SK-N-SH (cell line): ENCODE results near the gene ZNF296. TPM values are rescaled to one million over a fixed set of nuclear protein-coding genes. Genes with fewer than 3 reads are reported as not detected.

ENCODE experiments used
- CTCF ChIA-PET: fragments of 300-600, 350-600 bp; formaldehyde crosslinking; extraction: SDS; loops from one replicate; lab custom pipeline; 2021; lab: Yijun Ruan, JAX
- POLR2A ChIA-PET: fragments of 350-600 bp; sonication (Branson Sonifier 250); formaldehyde crosslinking; extraction: SDS; loops from one replicate; lab custom pipeline; 2020; ENCODE audit warnings: antibody characterized with exemption, inconsistent platforms; lab: Yijun Ruan, JAX
- DNase-seq: peaks from one replicate; pipeline ENCODE4 v3.0.0; 2012
- H2AFZ ChIP-seq: fragments of 200-600 bp; sonication (generic); 2 replicates; pipeline ENCODE4 v1.8.1; 2016; ENCODE audit warnings: antibody characterized with exemption, mild to moderate bottlenecking, low read depth
- H3F3A ChIP-seq: fragments of 200-600 bp; sonication (generic); replicated peaks from 2 replicates; pipeline ENCODE3; 2016; ENCODE audit warnings: antibody characterized with exemption, mild to moderate bottlenecking; ENCODE audit not compliant: insufficient read depth
- H3K27ac ChIP-seq, 2 experiments: fragments of 200-500 bp in 1 of 2; fragments of 200-600 bp in 1 of 2; sonication (Bioruptor generic) in 1 of 2; sonication (generic), shearing (Covaris generic) in 1 of 2; 2 replicates each; pipeline versions ENCODE4 v1.5.1 to v1.6.1; 2014 to 2016; ENCODE audit warnings: low read depth in 2 of 2, inconsistent platforms in 1 of 2, low read length in 1 of 2, mild to moderate bottlenecking in 1 of 2, mixed read lengths in 1 of 2
- H3K27me3 ChIP-seq: fragments of 200-600 bp; sonication (generic), shearing (Covaris generic); 2 replicates; pipeline ENCODE4 v1.6.1; 2016; ENCODE audit warnings: mixed run types; ENCODE audit not compliant: insufficient read depth
- H3K36me3 ChIP-seq, 2 experiments: fragments of 200-500 bp in 1 of 2; fragments of 200-600 bp in 1 of 2; sonication (Bioruptor generic) in 1 of 2; sonication (generic) in 1 of 2; replicated peaks in 1 of 2; 2 replicates each; pipeline versions ENCODE3 to v1.5.1; 2014 to 2016; ENCODE audit warnings: low read length in 1 of 2, mild to moderate bottlenecking in 1 of 2; ENCODE audit not compliant: insufficient read depth in 2 of 2, control insufficient read depth in 1 of 2
- H3K4me1 ChIP-seq, 2 experiments: fragments of 200-500 bp in 1 of 2; fragments of 200-600 bp in 1 of 2; sonication (Bioruptor generic) in 1 of 2; sonication (generic), shearing (Covaris generic) in 1 of 2; 2 replicates each; pipeline versions ENCODE4 v1.5.1 to v1.6.1; 2014 to 2016; ENCODE audit warnings: low read depth in 1 of 2, low read length in 1 of 2, mixed run types in 1 of 2; ENCODE audit not compliant: insufficient read depth in 2 of 2, control insufficient read depth in 1 of 2
- H3K4me2 ChIP-seq: fragments of 200-600 bp; sonication (generic), shearing (Covaris generic); 2 replicates; pipeline ENCODE4 v1.6.1; 2017; ENCODE audit warnings: mixed run types
- H3K4me3 ChIP-seq, 2 experiments: fragments of 200-500 bp in 1 of 2; fragments of 200-600 bp in 1 of 2; sonication (Bioruptor generic) in 1 of 2; sonication (generic), shearing (Covaris generic) in 1 of 2; 2 replicates each; pipeline versions ENCODE4 v1.5.1 to v1.8.1; 2014 to 2016; ENCODE audit warnings: low read depth in 2 of 2, inconsistent platforms in 1 of 2, low read length in 1 of 2, mild to moderate bottlenecking in 1 of 2, mixed read lengths in 1 of 2, moderate library complexity in 1 of 2
- H3K79me2 ChIP-seq: fragments of 200-600 bp; sonication (generic); 2 replicates; pipeline ENCODE4 v1.8.1; 2017; ENCODE audit warnings: mild to moderate bottlenecking; ENCODE audit not compliant: insufficient read depth
- H3K9ac ChIP-seq: fragments of 200-600 bp; sonication (generic); 2 replicates; pipeline ENCODE4 v1.6.1; 2017; ENCODE audit warnings: mixed run types
- H3K9me2 ChIP-seq: fragments of 200-600 bp; sonication (generic); 2 replicates; pipeline ENCODE4 v1.6.1; 2017; ENCODE audit warnings: mixed run types
- H3K9me3 ChIP-seq: fragments of 200-600 bp; sonication (generic); 2 replicates; pipeline ENCODE4 v1.6.1; 2017; ENCODE audit warnings: mixed run types, mild to moderate bottlenecking, moderate library complexity
- H4K20me1 ChIP-seq: fragments of 200-600 bp; sonication (generic); 2 replicates; pipeline ENCODE4 v1.6.1; 2017; ENCODE audit warnings: mild to moderate bottlenecking, mixed run types; ENCODE audit not compliant: insufficient read depth
- CHD2 ChIP-seq: fragments of 150-350 bp; IDR thresholded peaks from 2 replicates; pipeline ENCODE4 v1.6.1; 2018; ENCODE audit warnings: low read length; ENCODE audit not compliant: partially characterized antibody
- CTCF ChIP-seq: fragments of 200-600 bp; sonication (generic); IDR thresholded peaks from 2 replicates; pipeline ENCODE4 v1.6.1; 2017; ENCODE audit warnings: antibody characterized with exemption, mild to moderate bottlenecking, moderate library complexity
- ELF1 ChIP-seq: IDR thresholded peaks from 2 replicates; pipeline ENCODE4 v1.4.0; 2012
- EZH2phosphoT487 ChIP-seq: fragments of 200-600 bp; sonication (generic); IDR thresholded peaks from 2 replicates; pipeline ENCODE4 v1.6.1; 2017; ENCODE audit warnings: low read depth, mixed run types, mild to moderate bottlenecking, antibody characterized with exemption, moderate library complexity, borderline replicate concordance
- FOSL2 ChIP-seq: IDR thresholded peaks from 2 replicates; pipeline ENCODE4 v1.4.0; 2012; ENCODE audit warnings: low read depth, mild to moderate bottlenecking, moderate library complexity, borderline replicate concordance
- FOXM1 ChIP-seq: IDR thresholded peaks from 2 replicates; pipeline ENCODE4 v1.4.0; 2012; ENCODE audit warnings: low read depth, mild to moderate bottlenecking
- MEF2A ChIP-seq: IDR thresholded peaks from 2 replicates; pipeline ENCODE4 v1.4.0; 2012; ENCODE audit warnings: low read depth, borderline replicate concordance
- MXI1 ChIP-seq: IDR thresholded peaks from 2 replicates; pipeline ENCODE4 v1.6.1; 2012; ENCODE audit warnings: mild to moderate bottlenecking, low read depth, low read length, improper control_type of control experiment
- NFIC ChIP-seq: IDR thresholded peaks from 2 replicates; pipeline ENCODE4 v1.4.0; 2012; ENCODE audit warnings: borderline replicate concordance
- PBX3 ChIP-seq: IDR thresholded peaks from 2 replicates; pipeline ENCODE4; 2012
- RAD21 ChIP-seq: IDR thresholded peaks from 2 replicates; pipeline ENCODE4 v1.6.1; 2012; ENCODE audit warnings: mild to moderate bottlenecking, low read length
- RCOR1 ChIP-seq: fragments of 150-350 bp; IDR thresholded peaks from 2 replicates; pipeline ENCODE4 v1.6.1; 2017; ENCODE audit warnings: antibody characterized with exemption, low read length
- REST ChIP-seq: IDR thresholded peaks from 2 replicates; pipeline ENCODE4 v1.6.1; 2012; ENCODE audit warnings: mild to moderate bottlenecking, low read depth, low read length, moderate library complexity
- SMC3 ChIP-seq: IDR thresholded peaks from 2 replicates; pipeline ENCODE4 v1.6.1; 2012; ENCODE audit warnings: low read depth, low read length, improper control_type of control experiment
- TAF1 ChIP-seq: IDR thresholded peaks from 2 replicates; pipeline ENCODE4 v1.6.1; 2012; ENCODE audit warnings: low read depth, mild to moderate bottlenecking, low read length, moderate library complexity, borderline replicate concordance
- TCF12 ChIP-seq: IDR thresholded peaks from 2 replicates; pipeline ENCODE4 v1.4.0; 2012
- USF1 ChIP-seq: IDR thresholded peaks from 2 replicates; pipeline ENCODE4 v1.4.0; 2012; ENCODE audit warnings: low read depth, borderline replicate concordance
- USF2 ChIP-seq: fragments of 150-350 bp; IDR thresholded peaks from 2 replicates; pipeline ENCODE4 v1.6.1; 2017; ENCODE audit warnings: antibody characterized with exemption, low read length, low read depth, borderline replicate concordance
- YY1 ChIP-seq: IDR thresholded peaks from 2 replicates; pipeline ENCODE4 v1.4.0; 2012; ENCODE audit warnings: low read depth, mild to moderate bottlenecking
- ZBTB33 ChIP-seq: IDR thresholded peaks from 2 replicates; pipeline ENCODE4 v1.4.0; 2012; ENCODE audit warnings: low read depth, borderline replicate concordance
- WGBS: methylation state at CpG from one replicate; pipeline ENCODE4 v1.1.6; 2017; ENCODE audit warnings: low lambda C conversion rate; 5-methylcytosine and 5-hydroxymethylcytosine counted together
- polyA plus RNA-seq, 3 experiments: library from polyadenylated mRNA; depleted of rRNA; stranded (reverse); fragments of >200 nt; gene quantifications; 2 replicates each; pipeline ENCODE4 v1.2.3, GENCODE V29; 2012

Gene ZNF296
- polyA plus RNA-seq, 1 of the 3 experiments (the other 2 are of a cell fraction) = 0.21 TPM

GRCh38 chr19:45069056-45069455 lies 7.2 kb downstream of the ZNF296 start:
- WGBS = 89% methylated on average over 13 of the region's 13 CpGs
- H3K36me3 ChIP-seq = peaks cover 4 to 48% of the 10 kb centered on the region in 2 experiments
- no peaks in the 10 kb centered on the region for H3F3A ChIP-seq
- H4K20me1 ChIP-seq = no peaks in the 10 kb centered on the region
- H3K9me3 ChIP-seq = no peaks in the 10 kb centered on the region
- peak; percentile 36 for DNase-seq
- no peak overlapping the region for H3K4me3 ChIP-seq
- no peak overlapping the region for H3K4me2 ChIP-seq
- H3K4me1 ChIP-seq = no peaks in the 10 kb centered on the region
- no peak overlapping the region for H2AFZ ChIP-seq
- POLR2A ChIA-PET = no interaction called here
- H3K27ac ChIP-seq = no peak overlapping the region
- no peaks in the 10 kb centered on the region for H3K79me2 ChIP-seq
- TF ChIP-seq RAD21 (no peak), YY1 (no peak), ZBTB33 (no peak), FOSL2 (no peak), USF2 (no peak), PBX3 (no peak), USF1 (no peak), MEF2A (no peak), RCOR1 (no peak), FOXM1 (no peak), CHD2 (no peak), NFIC (no peak), TCF12 (no peak), REST (no peak), SMC3 (no peak), TAF1 (no peak), CTCF (no peak), ELF1 (no peak), MXI1 (no peak), EZH2phosphoT487 (no peak)
- TF ChIP-seq, all 33 proteins: peak for 0
- no peaks in the 10 kb centered on the region for H3K9me2 ChIP-seq
- no peak overlapping the region for H3K9ac ChIP-seq
- no peaks in the 10 kb centered on the region for H3K27me3 ChIP-seq
- CTCF ChIA-PET = interaction anchor here (5.5 kb wide), 1 partner anchor 10 kb away, joined by 43 read pairs; no protein-coding TSS in a partner anchor
